GM18517 (cell line): ENCODE data around the gene CDAN1.
"Not testable (repeated sequence)": the region's sequence is repeated elsewhere in the genome, so short reads cannot be mapped to it uniquely, and the experiment has no call there.

ENCODE experiments used
- ATAC-seq: cut with Tn5 transposase; IDR thresholded peaks from one replicate; pipeline ENCODE4 v1.9.1; 2021; ENCODE audit warnings: mild to moderate bottlenecking, moderate library complexity; ENCODE audit not compliant: unreplicated experiment

CDAN1 gene, protein sequence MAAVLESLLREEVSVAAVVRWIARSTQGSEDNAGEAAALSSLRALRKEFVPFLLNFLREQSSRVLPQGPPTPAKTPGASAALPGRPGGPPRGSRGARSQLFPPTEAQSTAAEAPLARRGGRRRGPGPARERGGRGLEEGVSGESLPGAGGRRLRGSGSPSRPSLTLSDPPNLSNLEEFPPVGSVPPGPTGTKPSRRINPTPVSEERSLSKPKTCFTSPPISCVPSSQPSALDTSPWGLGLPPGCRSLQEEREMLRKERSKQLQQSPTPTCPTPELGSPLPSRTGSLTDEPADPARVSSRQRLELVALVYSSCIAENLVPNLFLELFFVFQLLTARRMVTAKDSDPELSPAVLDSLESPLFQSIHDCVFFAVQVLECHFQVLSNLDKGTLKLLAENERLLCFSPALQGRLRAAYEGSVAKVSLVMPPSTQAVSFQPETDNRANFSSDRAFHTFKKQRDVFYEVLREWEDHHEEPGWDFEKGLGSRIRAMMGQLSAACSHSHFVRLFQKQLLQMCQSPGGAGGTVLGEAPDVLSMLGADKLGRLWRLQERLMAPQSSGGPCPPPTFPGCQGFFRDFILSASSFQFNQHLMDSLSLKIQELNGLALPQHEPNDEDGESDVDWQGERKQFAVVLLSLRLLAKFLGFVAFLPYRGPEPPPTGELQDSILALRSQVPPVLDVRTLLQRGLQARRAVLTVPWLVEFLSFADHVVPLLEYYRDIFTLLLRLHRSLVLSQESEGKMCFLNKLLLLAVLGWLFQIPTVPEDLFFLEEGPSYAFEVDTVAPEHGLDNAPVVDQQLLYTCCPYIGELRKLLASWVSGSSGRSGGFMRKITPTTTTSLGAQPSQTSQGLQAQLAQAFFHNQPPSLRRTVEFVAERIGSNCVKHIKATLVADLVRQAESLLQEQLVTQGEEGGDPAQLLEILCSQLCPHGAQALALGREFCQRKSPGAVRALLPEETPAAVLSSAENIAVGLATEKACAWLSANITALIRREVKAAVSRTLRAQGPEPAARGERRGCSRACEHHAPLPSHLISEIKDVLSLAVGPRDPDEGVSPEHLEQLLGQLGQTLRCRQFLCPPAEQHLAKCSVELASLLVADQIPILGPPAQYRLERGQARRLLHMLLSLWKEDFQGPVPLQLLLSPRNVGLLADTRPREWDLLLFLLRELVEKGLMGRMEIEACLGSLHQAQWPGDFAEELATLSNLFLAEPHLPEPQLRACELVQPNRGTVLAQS

DNA sequence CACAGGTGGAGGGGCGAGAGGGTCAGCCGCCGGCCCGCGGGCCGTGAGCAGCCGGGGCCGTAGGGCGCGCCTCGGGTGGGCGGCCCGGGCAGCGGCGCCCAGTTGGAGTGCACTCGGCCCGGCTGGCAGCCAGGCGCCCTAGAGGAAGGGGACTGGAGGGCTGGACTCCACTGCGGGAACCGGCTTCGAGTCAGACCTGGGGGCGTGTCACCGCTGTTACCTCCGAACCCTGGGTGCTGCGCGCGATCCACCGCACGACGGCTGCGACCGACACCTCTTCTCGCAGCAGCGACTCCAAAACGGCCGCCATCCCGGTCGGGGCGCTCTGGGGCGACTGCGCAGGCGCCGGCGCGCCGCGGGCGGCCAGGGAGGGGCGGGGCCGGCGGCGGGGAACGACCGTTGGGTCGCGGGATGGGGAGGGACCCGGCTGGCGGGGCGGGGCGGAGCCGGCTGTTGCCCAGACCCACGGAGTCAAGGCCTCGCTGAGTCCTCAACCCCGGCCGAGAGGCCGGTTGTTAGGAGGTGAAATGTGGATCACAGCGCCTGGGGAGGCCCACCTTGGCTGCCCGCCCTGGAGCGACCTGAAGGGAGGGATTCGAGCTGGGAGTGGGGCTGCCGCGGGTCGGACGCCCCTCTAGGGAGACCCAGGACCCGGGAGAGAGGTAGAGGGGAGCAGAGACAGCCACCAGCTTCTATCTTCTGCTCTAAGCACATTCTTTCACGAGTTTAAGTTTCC, at the start of gene CDAN1:
Gene CDAN1 (minus strand): TSS at position 336 of the 736 bp plus-strand sequence. CDS start 26 bp downstream, at position 310.
- ATAC-seq, result peak; percentile 76

DNA sequence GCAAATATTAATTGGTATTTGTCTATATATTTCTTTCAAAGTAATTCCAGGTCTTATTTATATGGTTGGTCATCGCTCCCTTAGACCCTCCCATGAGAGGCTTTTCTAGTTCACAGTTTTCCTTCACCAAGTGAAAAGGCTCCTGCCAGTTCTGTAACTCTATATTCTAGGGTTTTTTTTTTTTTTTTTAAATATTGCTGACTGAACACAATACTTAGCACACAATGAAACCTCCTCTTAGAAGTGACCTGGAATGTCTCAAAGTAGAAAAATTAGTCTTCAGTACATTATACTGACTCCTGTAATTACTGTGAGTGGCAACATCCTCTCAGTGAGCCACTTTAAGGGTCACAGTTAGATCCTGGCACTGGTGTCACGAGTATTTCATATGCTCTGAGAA, 48.6 kb upstream of the CDAN1 start:
- ATAC-seq, result no peak

DNA sequence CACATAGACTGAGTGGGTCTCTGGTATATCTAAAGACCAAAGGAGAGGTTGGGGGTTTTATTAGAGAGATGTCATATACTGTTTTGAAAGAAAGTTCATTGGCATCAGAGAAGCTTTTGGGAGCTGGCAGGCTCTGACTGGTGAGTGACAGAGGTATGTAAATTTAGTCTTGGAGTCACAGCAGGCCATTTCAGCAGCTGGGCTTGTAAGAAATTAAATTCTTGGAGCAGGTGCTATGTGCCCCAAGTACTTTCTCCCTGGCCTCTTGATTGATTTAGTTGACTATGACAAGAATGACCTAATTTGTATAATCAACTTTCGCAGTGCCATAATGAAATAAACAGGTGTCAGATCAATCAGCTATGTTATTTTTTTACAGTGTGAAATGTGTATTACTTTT, 47.8 kb upstream of the CDAN1 start:
- no peak for ATAC-seq

DNA sequence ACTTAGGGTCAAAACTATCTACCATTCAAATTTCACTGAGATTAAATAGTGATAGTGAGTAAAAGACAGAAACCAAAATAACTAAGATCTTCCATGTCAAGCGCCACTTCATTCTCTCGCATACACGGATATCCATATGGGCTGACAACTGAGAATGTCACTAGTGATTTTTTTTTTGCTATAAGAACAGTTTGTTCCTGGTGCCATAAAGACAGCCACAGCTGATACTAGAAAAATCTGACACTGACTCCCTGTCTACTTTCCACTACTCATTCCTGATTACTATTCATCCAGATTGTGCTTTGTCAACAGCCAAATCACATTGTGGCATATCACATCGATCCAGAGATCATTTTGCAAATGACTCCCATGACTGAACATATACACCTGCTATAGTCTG, 45.8 kb upstream of the CDAN1 start:
- ATAC-seq, result no peak

DNA sequence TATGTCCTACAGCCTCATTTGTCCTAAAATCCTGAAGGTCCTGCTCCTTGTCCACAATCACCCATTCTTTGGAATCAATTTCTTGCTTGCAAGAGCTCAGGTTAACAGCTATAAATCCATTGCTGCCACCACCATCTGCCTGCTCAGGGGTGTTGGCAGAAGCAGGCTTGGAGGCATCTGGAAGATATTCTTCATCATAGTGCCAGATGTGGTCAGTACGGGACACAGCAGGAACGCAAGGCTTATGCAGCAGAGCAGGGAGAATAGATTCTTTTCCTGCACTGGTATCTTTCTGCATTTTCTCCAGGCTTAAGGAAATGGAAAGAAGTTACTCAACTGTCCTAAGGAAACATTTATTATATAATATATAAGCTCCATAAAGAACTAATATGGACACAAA, 38.5 kb upstream of the CDAN1 start:
- no peak for ATAC-seq

DNA sequence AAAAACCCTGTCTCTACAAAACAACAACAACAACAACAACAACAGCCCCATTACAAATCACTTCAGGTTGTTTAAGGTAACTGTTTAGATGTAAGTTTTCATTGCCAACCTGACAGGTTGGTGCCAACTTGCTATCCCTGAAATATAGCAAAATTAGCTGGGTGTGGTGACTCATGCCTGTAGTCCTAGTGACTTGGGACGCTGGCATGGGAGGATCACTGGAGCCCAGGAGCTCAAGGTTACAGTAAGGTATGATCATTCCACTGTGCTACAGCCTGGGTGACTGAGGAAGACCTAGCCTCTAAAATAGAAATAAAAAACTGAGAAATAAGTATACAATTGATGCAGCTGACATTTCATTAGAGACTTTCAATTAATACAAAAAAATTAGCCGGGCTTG, 36.0 kb upstream of the CDAN1 start:
- ATAC-seq, result no peak

DNA sequence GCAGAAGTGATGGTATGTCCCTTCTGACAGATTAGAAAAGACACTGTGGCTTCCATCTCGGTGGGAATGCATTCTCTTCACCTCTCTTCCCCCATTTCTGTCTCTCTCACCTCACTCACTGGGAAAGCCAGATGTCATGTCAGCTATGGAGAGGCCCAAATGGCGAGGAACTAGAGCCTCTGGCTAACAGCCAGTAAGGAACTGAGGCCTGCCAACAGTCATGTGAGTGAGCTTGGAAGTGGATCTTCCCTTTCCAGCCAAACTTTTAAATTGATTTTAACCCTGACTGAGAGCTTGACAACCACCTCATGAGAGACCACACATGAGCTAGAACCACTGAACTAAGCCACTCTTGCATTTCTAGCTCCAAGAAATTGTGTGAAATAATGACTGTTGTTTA, 35.2 kb upstream of the CDAN1 start:
- ATAC-seq, result no peak

DNA sequence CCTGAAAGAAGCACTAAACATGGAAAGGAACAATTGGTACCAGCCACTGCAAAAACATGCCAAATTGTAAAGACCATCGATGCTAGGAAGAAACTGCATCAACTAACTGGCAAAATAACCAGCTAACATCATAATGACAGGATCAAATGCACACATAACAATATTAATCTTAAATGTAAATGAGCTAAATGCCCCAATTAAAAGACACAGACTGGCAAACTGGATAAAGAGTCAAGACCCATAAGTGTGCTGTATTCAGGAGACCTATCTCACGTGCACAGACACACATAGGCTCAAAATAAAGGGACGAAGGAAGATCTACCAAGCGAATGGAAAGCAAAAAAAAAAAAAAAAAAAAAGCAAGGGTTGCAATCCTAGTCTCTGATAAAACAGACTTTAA, 29.2 kb upstream of the CDAN1 start:
- ATAC-seq, result not testable (repeated sequence)

DNA sequence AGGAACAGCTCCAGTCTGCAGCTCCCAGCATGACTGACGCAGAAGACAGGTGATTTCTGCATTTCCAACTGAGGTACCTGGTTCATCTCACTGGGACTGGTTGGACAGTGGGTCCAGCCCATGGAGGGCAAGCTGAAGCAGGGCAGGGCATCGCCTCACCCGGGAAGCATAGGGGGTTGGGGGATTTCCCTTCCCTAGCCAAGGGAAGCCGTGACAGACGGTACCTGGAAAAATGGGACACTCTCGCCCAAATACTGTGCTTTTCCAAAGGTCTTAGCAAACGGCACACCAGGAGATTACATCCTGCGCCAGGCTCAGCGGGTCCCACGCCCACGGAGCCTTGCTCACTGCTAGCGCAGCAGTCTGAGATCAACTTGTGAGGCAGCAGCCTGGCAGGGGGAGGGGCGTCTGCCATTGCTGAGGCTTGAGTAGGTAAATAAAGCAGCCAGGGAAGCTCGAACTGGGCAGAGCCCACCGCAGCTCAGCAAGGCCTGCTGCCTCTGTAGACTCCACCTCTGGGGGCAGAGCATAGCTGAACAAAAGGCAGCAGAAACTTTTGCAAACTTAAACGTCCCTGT, 27.3 kb upstream of the CDAN1 start:
- ATAC-seq, result not testable (repeated sequence)

DNA sequence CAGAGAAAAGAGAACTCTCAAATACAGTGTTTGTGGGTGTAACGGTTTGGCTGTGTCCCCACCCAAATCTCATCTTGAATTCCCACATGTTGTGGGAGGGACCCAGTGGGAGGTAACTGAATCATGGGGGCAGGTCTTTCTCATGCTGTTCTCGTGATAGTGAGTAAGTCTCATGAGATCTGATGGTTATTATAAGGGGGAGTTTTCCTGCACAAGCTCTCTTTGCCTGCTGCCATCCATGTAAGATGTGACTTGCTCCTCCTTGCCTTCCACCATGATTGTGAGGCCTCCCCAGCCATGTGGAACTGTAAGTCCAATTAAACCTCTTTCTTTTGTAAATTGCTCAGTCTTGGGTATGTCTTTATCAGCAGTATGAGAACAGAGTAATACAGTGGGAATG, 24.9 kb upstream of the CDAN1 start:
- not testable (repeated sequence) for ATAC-seq

DNA sequence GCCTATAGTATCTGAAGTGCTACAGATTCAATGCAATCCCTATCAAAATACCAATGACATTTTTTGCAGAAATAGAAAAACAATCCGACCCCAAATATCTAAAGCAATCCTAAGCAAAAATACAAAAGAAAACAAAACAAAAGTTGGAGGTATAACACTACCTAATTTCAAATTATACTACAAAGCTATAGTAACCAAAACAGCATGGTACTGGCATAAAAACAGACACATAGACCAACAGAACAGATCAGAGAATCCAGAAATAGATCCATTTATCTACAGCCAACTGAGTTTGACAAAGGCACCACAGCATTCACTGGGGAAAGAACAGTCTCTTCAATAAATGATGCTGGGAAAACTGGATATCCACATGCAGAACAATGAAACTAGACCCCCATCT, 23.8 kb upstream of the CDAN1 start:
- ATAC-seq, result no peak

DNA sequence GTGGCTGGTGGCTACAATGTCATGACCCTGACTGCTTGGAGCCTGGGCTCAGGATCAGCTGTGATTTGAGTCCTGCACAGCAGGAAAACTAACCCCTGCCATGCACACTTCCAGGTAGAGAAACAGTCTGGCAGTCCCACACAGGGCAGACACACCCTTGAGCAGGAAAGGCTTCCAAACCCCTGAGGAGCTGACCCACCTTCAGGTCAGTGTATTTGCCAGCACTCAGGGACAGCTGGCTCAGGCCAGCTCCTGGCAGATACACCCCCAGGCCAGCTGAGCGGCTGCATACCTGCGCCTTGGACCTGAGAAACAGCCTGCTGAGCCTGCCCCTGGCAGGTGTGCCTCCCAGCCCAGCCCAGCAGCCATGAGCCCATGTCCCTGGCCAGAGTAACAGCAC, 22.2 kb upstream of the CDAN1 start:
- ATAC-seq, result no peak

DNA sequence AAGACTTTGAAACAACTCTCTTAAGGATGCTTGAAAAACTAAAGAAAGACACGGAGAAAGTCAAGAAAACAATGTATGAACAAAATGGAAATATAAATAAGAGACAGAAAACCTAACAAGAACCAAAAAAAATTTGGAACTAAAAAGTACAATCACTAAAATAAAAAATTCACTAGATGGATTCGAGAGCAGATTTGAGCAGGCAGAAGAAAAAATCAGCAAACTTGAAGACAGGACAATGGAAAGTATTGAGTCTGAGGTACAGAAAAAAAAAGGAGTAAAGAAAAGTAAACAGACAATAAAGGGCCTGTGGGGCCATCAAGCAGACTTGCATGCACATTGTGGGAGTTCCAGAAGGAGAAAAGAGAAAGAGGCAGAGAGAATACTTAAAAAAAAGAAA, 13.4 kb upstream of the CDAN1 start:
- no peak for ATAC-seq

DNA sequence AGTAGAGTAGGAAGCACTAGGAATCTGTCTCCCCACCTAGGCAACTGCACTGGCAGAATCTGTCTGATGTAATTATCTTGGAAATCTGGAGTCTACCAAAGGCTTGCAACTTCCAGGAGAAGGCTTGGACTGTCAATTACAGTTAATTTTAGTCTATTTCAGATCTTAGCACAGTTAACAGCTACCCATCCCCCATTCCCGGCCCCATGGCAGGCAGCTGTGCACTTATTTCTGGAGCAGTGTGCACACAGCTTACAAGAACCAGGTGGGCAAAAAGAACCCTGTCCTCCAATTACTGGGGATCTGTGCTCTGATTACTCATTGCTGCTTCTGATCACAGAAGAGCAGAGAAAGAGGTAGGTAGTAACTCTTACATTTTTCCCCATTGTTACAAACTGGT, 12.3 kb upstream of the CDAN1 start:
- no peak for ATAC-seq

DNA sequence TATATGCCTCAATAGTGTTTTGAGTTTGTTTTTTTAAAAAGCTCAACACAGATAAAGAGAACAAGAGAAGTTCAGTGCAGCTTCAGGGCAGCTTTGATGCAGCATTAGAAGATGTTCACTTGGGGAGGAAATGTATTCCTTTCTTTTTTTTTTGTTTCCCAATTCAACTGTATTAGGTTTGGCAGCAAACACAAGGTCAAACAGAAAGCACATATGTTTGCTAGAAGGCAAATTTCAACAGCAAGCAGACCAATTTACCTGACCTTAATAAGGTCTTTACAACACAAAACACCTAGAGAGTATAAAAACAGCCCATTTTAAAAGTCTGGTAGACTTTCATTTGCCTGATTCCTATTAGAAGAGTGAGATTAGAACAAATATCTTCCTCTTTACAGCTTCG, 7.3 kb upstream of the CDAN1 start:
- ATAC-seq, result no peak

DNA sequence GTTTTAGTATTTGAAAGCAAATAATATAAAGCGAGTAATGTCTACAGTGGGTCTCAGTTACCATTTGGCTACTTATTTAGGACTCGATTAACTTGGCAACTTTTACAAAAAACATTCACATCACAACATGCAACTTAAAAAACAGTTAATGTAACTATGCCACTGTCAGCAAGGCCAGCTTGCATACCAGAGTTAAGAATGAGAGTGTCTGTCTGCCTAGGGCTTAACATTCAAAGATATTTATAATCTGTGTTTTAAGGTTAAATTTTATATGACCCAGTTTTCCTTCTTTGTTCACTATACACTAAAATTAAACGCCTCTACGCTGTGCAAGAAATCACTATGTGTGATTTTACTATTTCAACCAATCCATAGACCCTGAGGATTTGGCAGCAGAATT, 5.2 kb upstream of the CDAN1 start:
- no peak for ATAC-seq

DNA sequence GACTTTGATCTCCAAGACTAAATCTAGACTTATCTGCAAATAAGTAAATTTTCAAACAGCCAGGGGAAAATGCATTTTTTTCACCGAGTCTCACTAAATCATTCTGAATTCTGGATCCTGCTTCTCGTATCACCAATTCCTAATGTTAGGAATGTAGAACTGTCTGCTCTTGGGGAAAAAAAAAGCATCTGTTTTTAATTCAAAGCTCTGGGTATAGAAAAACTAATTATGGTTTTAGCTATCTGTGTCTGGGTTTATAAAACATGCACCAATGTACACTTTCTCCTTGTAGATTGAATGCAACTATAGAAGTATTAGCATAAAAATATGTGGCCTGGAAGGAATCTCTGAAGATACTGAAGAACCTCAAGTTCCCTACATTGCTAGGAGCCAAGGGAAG, 4.8 kb upstream of the CDAN1 start:
- no peak for ATAC-seq

DNA sequence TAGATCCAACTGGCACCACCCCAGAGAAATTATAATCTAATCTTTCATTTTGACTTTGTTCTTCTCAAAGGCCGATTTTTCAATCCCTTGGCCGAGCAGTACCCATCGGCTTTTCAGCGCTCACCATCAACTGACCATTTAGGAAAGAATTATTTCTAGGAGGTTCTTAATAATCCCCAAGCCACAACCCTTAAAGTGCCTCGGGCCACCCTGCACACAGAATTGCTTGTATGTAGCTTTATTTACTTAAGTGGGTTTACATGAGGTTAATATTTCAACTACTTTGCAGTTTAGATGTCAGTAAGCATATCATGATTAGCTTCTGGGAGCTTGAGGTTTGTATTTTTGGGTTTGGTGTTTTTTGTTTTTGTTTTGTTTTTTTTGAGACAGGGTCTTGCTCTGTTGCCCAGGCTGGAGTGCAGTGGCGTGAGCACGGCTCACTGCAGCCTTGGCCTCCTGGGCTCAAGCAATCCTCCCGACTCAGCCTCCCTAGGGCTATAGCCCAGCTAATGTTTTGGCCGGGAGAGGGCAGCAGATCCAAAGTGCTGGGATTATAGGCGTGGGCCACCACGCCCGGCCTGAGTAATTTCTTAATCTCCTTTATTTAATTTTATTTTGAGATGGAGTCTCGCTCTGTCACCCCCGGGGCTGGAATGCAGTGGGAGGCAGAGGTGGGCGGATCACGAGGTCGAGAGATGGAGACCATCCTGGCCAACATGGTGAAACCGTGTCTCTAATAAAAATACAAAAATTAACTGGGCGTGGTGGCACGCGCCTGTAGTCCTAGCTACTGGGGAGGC, 801 bp upstream of the CDAN1 start:
- no peak for ATAC-seq

DNA sequence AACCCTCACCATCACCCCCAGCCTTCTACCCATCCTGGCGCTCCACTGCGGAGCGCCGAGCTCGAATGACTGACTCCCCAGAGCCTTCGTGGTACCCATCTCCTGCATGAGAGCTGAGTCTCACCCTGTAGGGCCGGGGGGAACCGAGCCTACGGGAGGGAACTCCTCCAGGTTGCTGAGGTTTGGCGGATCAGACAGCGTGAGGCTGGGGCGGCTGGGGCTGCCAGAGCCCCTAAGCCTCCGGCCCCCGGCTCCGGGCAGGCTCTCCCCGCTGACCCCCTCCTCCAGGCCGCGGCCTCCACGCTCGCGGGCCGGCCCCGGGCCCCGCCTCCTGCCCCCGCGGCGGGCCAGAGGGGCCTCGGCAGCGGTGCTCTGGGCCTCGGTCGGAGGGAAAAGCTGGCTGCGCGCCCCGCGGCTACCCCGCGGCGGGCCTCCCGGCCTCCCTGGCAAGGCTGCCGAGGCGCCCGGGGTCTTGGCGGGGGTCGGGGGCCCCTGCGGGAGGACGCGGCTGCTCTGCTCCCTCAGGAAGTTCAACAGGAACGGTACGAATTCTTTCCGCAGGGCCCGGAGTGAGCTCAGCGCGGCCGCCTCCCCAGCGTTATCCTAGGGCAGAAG, 643 bp downstream of the CDAN1 start:
- ATAC-seq, result no peak
